Stimulated activated CD4-positive, alpha-beta T cell treated with anti-CD3 and anti-CD28 coated beads, Interleukin-15, amount 100 ng/mL, for 24 hours (primary cell): ENCODE results near the gene CRAT.

ENCODE experiments used
- DNase-seq: peaks from one replicate; pipeline ENCODE4 v3.0.0-alpha.2; 2020

The CRAT gene

DNA sequence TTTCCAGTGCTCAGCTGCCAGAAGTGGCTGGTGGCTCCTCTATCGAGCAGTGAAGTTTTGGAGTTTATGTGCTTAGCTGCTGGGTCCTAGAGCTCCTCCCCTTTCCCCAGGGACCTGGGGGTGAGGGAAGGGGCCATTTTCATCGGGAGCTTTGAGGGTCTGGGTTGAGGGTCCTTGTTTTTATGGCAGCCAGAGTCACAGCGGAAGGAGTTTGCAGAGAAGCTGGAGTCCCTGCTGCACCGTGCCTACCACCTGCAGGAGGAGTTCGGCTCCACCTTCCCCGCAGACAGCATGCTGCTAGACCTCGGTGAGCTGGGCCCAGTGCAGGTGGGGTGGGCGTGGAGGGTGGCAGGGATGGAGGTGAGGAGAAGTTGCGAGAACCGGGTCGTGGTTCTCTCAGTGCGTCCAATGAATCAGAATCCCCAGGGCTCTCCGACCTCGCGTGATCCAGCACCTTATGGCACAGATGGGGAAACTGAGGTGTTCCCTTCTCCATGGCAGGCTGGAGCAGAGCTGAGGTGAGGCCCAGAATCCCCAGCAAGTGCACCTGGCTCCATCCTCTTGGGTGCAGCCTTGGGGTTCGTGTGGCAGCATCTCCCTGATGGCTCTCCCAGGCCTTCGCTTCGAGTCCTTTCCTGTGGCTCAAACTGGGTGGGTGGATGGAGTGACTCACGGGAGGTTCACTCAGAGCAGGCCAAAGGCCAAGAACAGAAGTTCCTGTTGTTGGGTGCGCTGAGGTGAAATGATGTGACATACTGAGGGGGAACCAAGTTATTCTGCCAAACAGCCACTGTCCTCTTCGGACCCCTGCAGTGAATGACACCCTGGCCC, 51.4 kb downstream of the CRAT start:
- DNase-seq, result no peak

DNA sequence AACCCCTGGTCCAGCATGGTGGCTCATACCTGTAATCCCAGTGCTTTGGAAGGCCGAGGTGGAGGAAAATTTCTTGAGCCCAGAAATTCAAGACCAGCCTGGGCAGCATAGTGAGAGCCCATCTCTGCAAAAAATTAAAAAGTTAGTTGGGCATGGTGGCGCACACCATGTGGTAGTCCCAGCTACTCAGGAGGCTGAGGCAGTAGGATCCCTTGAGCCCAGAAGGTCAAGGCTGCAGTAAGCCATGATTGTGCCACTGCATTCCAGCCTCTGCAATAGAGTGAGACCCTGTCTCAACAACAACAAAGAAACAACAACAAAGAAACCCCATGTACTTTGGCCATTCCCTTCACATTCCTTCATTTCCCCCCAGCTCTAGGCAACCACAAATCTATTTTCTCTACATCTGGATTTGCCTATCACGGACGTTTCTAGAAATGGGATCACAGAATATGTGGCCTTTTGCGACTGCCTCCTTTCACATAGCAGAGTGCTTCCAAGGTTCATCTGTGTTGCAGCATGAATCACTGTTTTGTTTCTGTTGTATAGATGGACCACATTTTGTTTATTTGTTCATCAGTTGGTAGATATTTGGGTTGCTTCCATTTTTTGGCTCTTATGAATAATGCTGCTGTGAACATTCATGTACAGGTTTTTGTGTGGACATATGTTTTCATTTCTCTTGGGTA, 56.3 kb downstream of the CRAT start:
- no peak for DNase-seq

DNA sequence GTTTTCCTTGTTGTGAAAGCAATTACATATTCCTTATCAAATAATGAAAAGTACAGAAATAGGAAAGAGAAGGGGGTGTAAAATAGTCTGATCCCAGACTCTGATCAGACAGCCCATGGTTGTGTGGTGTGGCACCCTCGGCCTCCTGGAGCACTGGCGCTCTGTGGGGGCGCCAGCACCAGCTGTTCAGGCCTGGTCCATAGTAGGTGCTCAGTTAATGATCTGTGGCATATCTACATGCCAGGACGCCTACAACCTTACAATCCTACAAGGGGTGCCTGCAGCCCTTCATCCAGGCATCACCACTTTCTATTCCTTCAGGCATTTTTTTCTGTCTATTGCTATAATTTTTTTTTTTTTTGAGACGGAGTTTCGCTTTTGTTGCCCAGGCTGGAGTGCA, 57.6 kb downstream of the CRAT start:
- DNase-seq, result no peak

DNA sequence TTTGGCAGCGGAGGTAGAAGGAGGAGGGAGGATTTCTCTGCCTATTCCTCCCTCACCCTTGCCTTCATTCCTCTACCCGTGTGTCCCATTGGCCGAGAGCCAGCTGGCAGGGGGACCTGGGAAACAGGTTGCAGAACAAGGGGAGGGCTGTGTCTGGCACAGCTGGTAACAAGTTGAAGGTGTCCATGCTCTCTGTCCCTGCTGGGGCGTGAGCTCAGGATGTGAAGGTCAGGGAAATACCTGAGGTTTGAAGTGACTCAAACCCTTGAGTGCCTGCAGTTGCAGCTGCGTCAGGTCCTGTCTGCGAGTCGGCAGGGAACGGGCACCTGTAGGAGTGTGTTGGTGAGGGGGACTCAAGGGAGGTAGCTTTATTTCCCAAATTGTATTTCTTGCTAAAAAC, 58.0 kb downstream of the CRAT start:
- DNase-seq, result no peak
